HepG2 (cell line): ENCODE measurements around the gene CGB3. TPM values are rescaled to one million over a fixed set of nuclear protein-coding genes. Genes with fewer than 3 reads are reported as not detected.

Source experiments
- ATAC-seq: fragments of 200-7000 bp; cut with Tn5 transposase; 3 replicates; pipeline ENCODE4 v1.9.1; 2020; ENCODE audit warnings: mild to moderate bottlenecking, moderate library complexity
- BruUV-seq: library from RNA; stranded (reverse); fragments of 400-500 nt; replicated peaks from 2 replicates; lab custom pipeline; 2021; lab: Mats Ljungman, UMichigan
- CTCF ChIA-PET: fragments of 300-600 bp; formaldehyde crosslinking; extraction: SDS; loops from one replicate; lab custom pipeline; 2021; ENCODE audit warnings: low total read pairs, inconsistent platforms, low intra/inter-chr PET ratio; lab: Yijun Ruan, JAX
- POLR2A ChIA-PET: fragments of 350-600 bp; sonication (Branson Sonifier 250); formaldehyde crosslinking; loops from one replicate; lab custom pipeline; 2020; ENCODE audit warnings: antibody characterized with exemption, inconsistent platforms; lab: Yijun Ruan, JAX
- DNase-seq: peaks from one replicate; pipeline ENCODE4 v3.0.0-alpha.2; 2015; ENCODE audit warnings: low spot score
- FAIRE-seq: peaks from 3 replicates; lab custom pipeline; 2011; peaks lifted over from hg19 to GRCh38; lab: Jason Lieb, UNC
- H2AFZ ChIP-seq: one replicate; pipeline ENCODE4 v1.6.1; 2011; ENCODE audit warnings: low read length, inconsistent platforms
- H3K27ac ChIP-seq: fragments of 300-600 bp; 3 replicates; pipeline ENCODE4 v1.8.0; 2011; ENCODE audit warnings: mixed run types, mild to moderate bottlenecking, mixed read lengths, low read length, inconsistent platforms; ENCODE audit not compliant: insufficient read depth; ENCODE audit errors: extremely low read length
- H3K27me3 ChIP-seq, 2 experiments: fragments of 200-600 bp in 1 of 2; 2 replicates in 1 of 2; 3 replicates in 1 of 2; pipeline versions ENCODE4 v1.6.0 to v1.8.0; 2011; ENCODE audit warnings: low read length in 2 of 2, mild to moderate bottlenecking in 2 of 2, moderate library complexity in 2 of 2, inconsistent platforms in 1 of 2; ENCODE audit not compliant: insufficient read depth in 2 of 2, control insufficient read depth in 1 of 2
- H3K36me3 ChIP-seq, 2 experiments: fragments of 200-600 bp in 1 of 2; replicated peaks in 1 of 2; 2 replicates in 1 of 2; 3 replicates in 1 of 2; pipeline versions ENCODE4 v1.5.1 to v1.8.0; 2011; ENCODE audit warnings: low read length in 2 of 2, inconsistent platforms in 1 of 2; ENCODE audit not compliant: insufficient read depth in 2 of 2, control insufficient read depth in 1 of 2
- H3K4me1 ChIP-seq: 2 replicates; pipeline ENCODE4 v1.5.1; 2012; ENCODE audit warnings: low read length, inconsistent platforms; ENCODE audit not compliant: insufficient read depth
- H3K4me2 ChIP-seq: 2 replicates; pipeline ENCODE4 v1.6.0; 2011; ENCODE audit warnings: low read depth, low read length, inconsistent platforms
- H3K4me3 ChIP-seq, 3 experiments: fragments of 200-600 bp in 1 of 3; sonication (generic), shearing (Covaris generic) in 1 of 3; replicated peaks in 1 of 3; 2 replicates each; pipeline ENCODE4 v1.5.1; 2011 to 2016; ENCODE audit warnings: low read length in 3 of 3, inconsistent platforms in 2 of 3, low read depth in 2 of 3, mild to moderate bottlenecking in 2 of 3, control low read depth in 1 of 3, mixed read lengths in 1 of 3; ENCODE audit not compliant: insufficient read depth in 1 of 3
- H3K79me2 ChIP-seq: one replicate; pipeline ENCODE4 v1.6.1; 2011; ENCODE audit warnings: low read length, inconsistent platforms; ENCODE audit not compliant: insufficient read depth
- H3K9ac ChIP-seq: 2 replicates; pipeline ENCODE4 v1.6.0; 2011; ENCODE audit warnings: mild to moderate bottlenecking, low read depth, low read length, inconsistent platforms; ENCODE audit not compliant: insufficient read depth
- H3K9me3 ChIP-seq: 2 replicates; pipeline ENCODE4 v1.5.1; 2012; ENCODE audit warnings: mild to moderate bottlenecking, low read length
- H4K20me1 ChIP-seq: 2 replicates; pipeline ENCODE4 v1.6.0; 2011; ENCODE audit warnings: inconsistent platforms, mild to moderate bottlenecking, low read length, moderate library complexity; ENCODE audit not compliant: insufficient read depth
- GABPB1 ChIP-seq: IDR thresholded peaks from 2 replicates; pipeline ENCODE4 v1.6.1; 2016; ENCODE audit warnings: mild to moderate bottlenecking, missing genetic modification reagents, moderate library complexity, missing compliant biosample characterization
- GATAD2A ChIP-seq: IDR thresholded peaks from 2 replicates; pipeline ENCODE4 v1.6.1; 2016
- GFI1 ChIP-seq: sonication (generic); formaldehyde crosslinking; IDR thresholded peaks from 2 replicates; pipeline ENCODE4 v1.5.0; 2020; ENCODE audit warnings: missing genetic modification reagents, mild to moderate bottlenecking, borderline replicate concordance
- HDAC1 ChIP-seq: sonication (generic); formaldehyde crosslinking; IDR thresholded peaks from 2 replicates; pipeline ENCODE4 v1.5.1; 2020; ENCODE audit warnings: mild to moderate bottlenecking, missing genetic modification reagents
- KLF16 ChIP-seq, 2 experiments: sonication (generic) in 1 of 2; formaldehyde crosslinking in 1 of 2; IDR thresholded peaks; 2 replicates each; pipeline versions ENCODE4 v1.6.1 to v1.8.0; 2016 to 2023; ENCODE audit warnings: missing genetic modification reagents in 2 of 2, missing compliant biosample characterization in 1 of 2
- MAFK ChIP-seq, 2 experiments: IDR thresholded peaks in 1 of 2; conservative IDR thresholded peaks in 1 of 2; 2 replicates each; pipeline ENCODE4 v1.6.1; 2011; ENCODE audit warnings: improper control_type of control experiment in 2 of 2, low read length in 2 of 2
- MTF2 ChIP-seq: sonication (generic); formaldehyde crosslinking; IDR thresholded peaks from 2 replicates; pipeline ENCODE4 v1.5.0; 2020; ENCODE audit warnings: missing genetic modification reagents, borderline replicate concordance
- NCOR1 ChIP-seq: fragments of 200-600 bp; sonication (generic); IDR thresholded peaks from 2 replicates; pipeline ENCODE4 v1.7.0; 2017; ENCODE audit warnings: antibody characterized with exemption, low read length, borderline replicate concordance
- PITX1 ChIP-seq: sonication (generic); formaldehyde crosslinking; IDR thresholded peaks from 2 replicates; pipeline ENCODE4 v1.5.1; 2020; ENCODE audit warnings: mild to moderate bottlenecking, missing genetic modification reagents
- SCMH1 ChIP-seq: sonication (generic); formaldehyde crosslinking; IDR thresholded peaks from 2 replicates; pipeline ENCODE4 v1.9.0; 2021; ENCODE audit warnings: missing genetic modification reagents, mild to moderate bottlenecking, borderline replicate concordance
- ZBTB3 ChIP-seq: sonication (generic); formaldehyde crosslinking; IDR thresholded peaks from 2 replicates; pipeline ENCODE4 v1.4.0; 2020; ENCODE audit warnings: low read depth, mild to moderate bottlenecking, moderate library complexity, missing genetic modification reagents, borderline replicate concordance
- ZIK1 ChIP-seq: sonication (generic); formaldehyde crosslinking; IDR thresholded peaks from 2 replicates; pipeline ENCODE4 v1.5.0; 2020; ENCODE audit warnings: mild to moderate bottlenecking, low read depth, missing genetic modification reagents, borderline replicate concordance
- ZNF234 ChIP-seq: sonication (generic); formaldehyde crosslinking; conservative IDR thresholded peaks from 2 replicates; pipeline ENCODE4 v1.5.1; 2020; ENCODE audit warnings: mild to moderate bottlenecking, missing genetic modification reagents
- ZNF253 ChIP-seq: sonication (generic); formaldehyde crosslinking; IDR thresholded peaks from 2 replicates; pipeline ENCODE4 v1.8.0; 2022; ENCODE audit warnings: mild to moderate bottlenecking, missing genetic modification reagents, borderline replicate concordance
- ZNF317 ChIP-seq: sonication (generic); formaldehyde crosslinking; IDR thresholded peaks from 2 replicates; pipeline ENCODE4 v1.5.0; 2020; ENCODE audit warnings: mild to moderate bottlenecking, missing genetic modification reagents
- ZNF432 ChIP-seq: sonication (generic); formaldehyde crosslinking; IDR thresholded peaks from 2 replicates; pipeline ENCODE4 v1.5.0; 2020; ENCODE audit warnings: missing genetic modification reagents, mild to moderate bottlenecking, borderline replicate concordance
- ZNF670 ChIP-seq: sonication (generic); formaldehyde crosslinking; IDR thresholded peaks from 2 replicates; pipeline ENCODE4 v1.8.0; 2022; ENCODE audit warnings: mild to moderate bottlenecking, missing genetic modification reagents, borderline replicate concordance
- WGBS: methylation state at CpG from one replicate; pipeline ENCODE4 v1.1.6; 2017; ENCODE audit warnings: low lambda C conversion rate; 5-methylcytosine and 5-hydroxymethylcytosine counted together
- in situ Hi-C: cut with HindIII; loops from 2 replicates; pipeline ENCODE4 v1.10.0; 2017; ENCODE audit warnings: low pct_unique_long_range_greater_than_20kb; ENCODE audit not compliant: extremely low pct_ligation_motif_present
- intact Hi-C: fragments of 100-400 bp; cut with micrococcal nuclease; formaldehyde crosslinking; loops from one replicate; pipeline ENCODE4 v1.10.0; 2022; ENCODE audit not compliant: unreplicated experiment
- polyA plus RNA-seq, 8 experiments: library from polyadenylated mRNA; depleted of rRNA in 3 of 8; stranded (reverse) in 7 of 8; unstranded in 1 of 8; fragments of >200 nt; fragmentation: Illumina TruSeq in 4 of 8; extraction: Trizol in 4 of 8; gene quantifications; 2 replicates each; pipeline versions ENCODE4 v1.2.1 to v1.2.3, GENCODE V29; 2011 to 2016; ENCODE audit warnings: low read depth in 4 of 8, missing spikeins in 1 of 8, mixed read lengths in 1 of 8; ENCODE audit not compliant: insufficient read depth in 1 of 8
- total RNA-seq, 5 experiments: library from RNA; depleted of rRNA; stranded (reverse); fragments of >200 nt; fragmentation: Illumina TruSeq; extraction: Trizol; gene quantifications; 2 replicates each; pipeline ENCODE4 v1.2.3, GENCODE V29; 2016; ENCODE audit warnings: low read depth in 1 of 5
- TF ChIP-seq, protein P1 (sequence below): sonication (generic); formaldehyde crosslinking; conservative IDR thresholded peaks from 2 replicates; pipeline ENCODE4 v1.4.0; 2020; ENCODE audit warnings: missing genetic modification reagents
- TF ChIP-seq, protein P2 (sequence below): sonication (generic); formaldehyde crosslinking; IDR thresholded peaks from 2 replicates; pipeline ENCODE4 v1.4.0; 2020; ENCODE audit warnings: missing genetic modification reagents

Gene CGB3
- total and polyA plus RNA-seq, 2 of the 13 experiments (the other 11 are each of a cell fraction or from before 2014, with no cell fraction given), result not detected

DNA sequence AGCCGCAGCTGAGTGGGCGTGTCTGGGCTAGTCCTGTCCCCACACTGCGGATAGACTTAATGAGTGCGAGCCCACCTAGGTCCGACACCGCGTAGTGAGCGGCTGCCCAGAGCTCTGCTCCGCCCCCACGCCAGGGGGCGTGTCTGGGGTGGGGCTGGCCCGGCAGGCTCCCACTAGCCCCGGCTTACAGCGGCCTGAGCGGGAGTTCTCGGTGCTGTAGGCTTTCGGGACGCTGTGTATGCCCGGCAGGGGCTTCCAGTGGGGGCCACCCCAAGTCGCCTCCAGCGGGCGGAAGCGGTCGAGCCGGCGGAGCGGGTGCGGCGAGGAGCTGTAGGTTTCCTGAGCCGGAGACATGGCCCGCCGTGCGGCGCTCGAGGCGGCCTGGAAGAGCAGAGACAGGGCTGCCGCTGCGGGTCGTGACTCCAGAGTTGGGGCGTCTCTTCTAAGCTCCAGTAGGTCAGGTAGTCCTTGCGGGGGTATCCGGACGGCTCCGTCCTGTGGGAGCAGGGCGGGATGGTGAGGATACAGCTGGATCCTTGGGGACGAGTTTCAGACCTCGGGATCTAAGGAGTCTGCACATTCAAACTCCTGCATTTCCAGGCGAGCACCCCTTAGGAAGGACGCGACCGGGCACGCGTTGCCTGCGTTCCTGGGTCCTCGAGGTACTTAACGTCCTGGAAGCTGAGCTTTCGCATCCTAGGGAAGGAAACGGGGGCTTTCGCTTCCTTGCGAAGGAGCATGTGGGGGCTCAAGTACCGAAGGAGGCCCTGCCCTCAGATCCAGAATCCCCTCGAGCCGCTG lies 32.2 kb upstream of the CGB3 start:
- CTCF ChIA-PET, result no interaction called here
- Histone ChIP-seq H3K9me3 (no peaks in the 10 kb centered on the region), H3K4me2 (peak overlapping the region; percentile 93), H3K27ac (no peak overlapping the region), H4K20me1 (no peaks in the 10 kb centered on the region), H3K27me3 (peaks cover 11 to 45% of the 10 kb centered on the region in 2 experiments; a peak in 4 of 5 replicates), H3K4me3 (peak overlapping the region; percentile 54 to 71 (median 63)), H3K79me2 (no peaks in the 10 kb centered on the region), H3K36me3 (no peaks in the 10 kb centered on the region), H3K9ac (no peak overlapping the region; the same call in 1 of the 2 replicates), H3K4me1 (peaks cover 17% of the 10 kb centered on the region), H2AFZ (peak overlapping the region; percentile 72)
- no TSS peak for BruUV-seq
- in situ Hi-C loops, result no loop called here
- POLR2A ChIA-PET, result interaction anchor here (1.1 kb wide), 1 partner anchor 9 kb away, joined by 3 read pairs; the partner anchor contains the start of gene NTF4
- FAIRE-seq (no peak), ATAC-seq (peak; percentile 88), DNase-seq (peak; percentile 23)
- intact Hi-C loops, result no loop called here
- 5% methylated on average over 11 of the region's 63 CpGs for WGBS
- TF ChIP-seq ZBTB3, result no peak
- no peak for TF ChIP-seq ZNF670 (CRISPR knock-in tag)
- no peak for TF ChIP-seq NCOR1
- peak; percentile 84 for TF ChIP-seq MTF2 (CRISPR knock-in tag)
- TF ChIP-seq PITX1 (CRISPR knock-in tag), result peak; percentile 31; the same call in 1 of the 2 replicates
- no peak for TF ChIP-seq GATAD2A (CRISPR knock-in tag)
- no peak for TF ChIP-seq ZNF234 (CRISPR knock-in tag)
- 0 out of 2 replicates have a peak, but pooled peaks have one; percentile 26 for TF ChIP-seq GFI1 (CRISPR knock-in tag)
- 0 out of 2 replicates have a peak, but pooled peaks have one; percentile 28 for TF ChIP-seq HDAC1
- peak; percentile 46; the same call in 1 of the 2 replicates for TF ChIP-seq GABPB1 (CRISPR knock-in tag)
- no peak for TF ChIP-seq ZNF432 (CRISPR knock-in tag)
- no peak for TF ChIP-seq ZNF253 (CRISPR knock-in tag)
- TF ChIP-seq ZIK1 (CRISPR knock-in tag), result no peak
- TF ChIP-seq, protein P1, sequence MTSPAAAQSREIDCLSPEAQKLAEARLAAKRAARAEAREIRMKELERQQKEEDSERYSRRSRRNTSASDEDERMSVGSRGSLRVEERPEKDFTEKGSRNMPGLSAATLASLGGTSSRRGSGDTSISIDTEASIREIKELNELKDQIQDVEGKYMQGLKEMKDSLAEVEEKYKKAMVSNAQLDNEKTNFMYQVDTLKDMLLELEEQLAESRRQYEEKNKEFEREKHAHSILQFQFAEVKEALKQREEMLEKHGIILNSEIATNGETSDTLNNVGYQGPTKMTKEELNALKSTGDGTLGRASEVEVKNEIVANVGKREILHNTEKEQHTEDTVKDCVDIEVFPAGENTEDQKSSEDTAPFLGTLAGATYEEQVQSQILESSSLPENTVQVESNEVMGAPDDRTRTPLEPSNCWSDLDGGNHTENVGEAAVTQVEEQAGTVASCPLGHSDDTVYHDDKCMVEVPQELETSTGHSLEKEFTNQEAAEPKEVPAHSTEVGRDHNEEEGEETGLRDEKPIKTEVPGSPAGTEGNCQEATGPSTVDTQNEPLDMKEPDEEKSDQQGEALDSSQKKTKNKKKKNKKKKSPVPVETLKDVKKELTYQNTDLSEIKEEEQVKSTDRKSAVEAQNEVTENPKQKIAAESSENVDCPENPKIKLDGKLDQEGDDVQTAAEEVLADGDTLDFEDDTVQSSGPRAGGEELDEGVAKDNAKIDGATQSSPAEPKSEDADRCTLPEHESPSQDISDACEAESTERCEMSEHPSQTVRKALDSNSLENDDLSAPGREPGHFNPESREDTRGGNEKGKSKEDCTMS (CRISPR knock-in tag), result no peak
- 0 out of 4 replicates have a peak, but pooled peaks of 1 of the 2 experiments have one; percentile 50 for TF ChIP-seq KLF16 (CRISPR knock-in tag; IDR thresholded peaks at IDR 0.05)
- TF ChIP-seq, protein P2, sequence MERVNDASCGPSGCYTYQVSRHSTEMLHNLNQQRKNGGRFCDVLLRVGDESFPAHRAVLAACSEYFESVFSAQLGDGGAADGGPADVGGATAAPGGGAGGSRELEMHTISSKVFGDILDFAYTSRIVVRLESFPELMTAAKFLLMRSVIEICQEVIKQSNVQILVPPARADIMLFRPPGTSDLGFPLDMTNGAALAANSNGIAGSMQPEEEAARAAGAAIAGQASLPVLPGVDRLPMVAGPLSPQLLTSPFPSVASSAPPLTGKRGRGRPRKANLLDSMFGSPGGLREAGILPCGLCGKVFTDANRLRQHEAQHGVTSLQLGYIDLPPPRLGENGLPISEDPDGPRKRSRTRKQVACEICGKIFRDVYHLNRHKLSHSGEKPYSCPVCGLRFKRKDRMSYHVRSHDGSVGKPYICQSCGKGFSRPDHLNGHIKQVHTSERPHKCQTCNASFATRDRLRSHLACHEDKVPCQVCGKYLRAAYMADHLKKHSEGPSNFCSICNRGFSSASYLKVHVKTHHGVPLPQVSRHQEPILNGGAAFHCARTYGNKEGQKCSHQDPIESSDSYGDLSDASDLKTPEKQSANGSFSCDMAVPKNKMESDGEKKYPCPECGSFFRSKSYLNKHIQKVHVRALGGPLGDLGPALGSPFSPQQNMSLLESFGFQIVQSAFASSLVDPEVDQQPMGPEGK (CRISPR knock-in tag), result peak; percentile 56; the same call in 1 of the 2 replicates
- TF ChIP-seq MAFK (conservative IDR thresholded peaks at IDR 0.05 in 1 of 2, IDR thresholded peaks at IDR 0.05 in 1 of 2; ENCODE audit: low read length in 2 of 2), result no peak
- no peak for TF ChIP-seq SCMH1 (CRISPR knock-in tag)
- TF ChIP-seq ZNF317 (CRISPR knock-in tag), result no peak
